ENCODE data around the gene FCN1. TPM values are rescaled to one million over a fixed set of nuclear protein-coding genes. Genes with fewer than 3 reads are reported as not detected.

The FCN1 gene
- total and polyA plus RNA-seq, 2 of the 8 experiments (the other 6 are each of a cell fraction or from before 2014, with no cell fraction given): not detected

GRCh38 chr9:134916161-134916665 is 1.5 kb downstream of the FCN1 start (continued):
- TF ChIP-seq, protein P1, sequence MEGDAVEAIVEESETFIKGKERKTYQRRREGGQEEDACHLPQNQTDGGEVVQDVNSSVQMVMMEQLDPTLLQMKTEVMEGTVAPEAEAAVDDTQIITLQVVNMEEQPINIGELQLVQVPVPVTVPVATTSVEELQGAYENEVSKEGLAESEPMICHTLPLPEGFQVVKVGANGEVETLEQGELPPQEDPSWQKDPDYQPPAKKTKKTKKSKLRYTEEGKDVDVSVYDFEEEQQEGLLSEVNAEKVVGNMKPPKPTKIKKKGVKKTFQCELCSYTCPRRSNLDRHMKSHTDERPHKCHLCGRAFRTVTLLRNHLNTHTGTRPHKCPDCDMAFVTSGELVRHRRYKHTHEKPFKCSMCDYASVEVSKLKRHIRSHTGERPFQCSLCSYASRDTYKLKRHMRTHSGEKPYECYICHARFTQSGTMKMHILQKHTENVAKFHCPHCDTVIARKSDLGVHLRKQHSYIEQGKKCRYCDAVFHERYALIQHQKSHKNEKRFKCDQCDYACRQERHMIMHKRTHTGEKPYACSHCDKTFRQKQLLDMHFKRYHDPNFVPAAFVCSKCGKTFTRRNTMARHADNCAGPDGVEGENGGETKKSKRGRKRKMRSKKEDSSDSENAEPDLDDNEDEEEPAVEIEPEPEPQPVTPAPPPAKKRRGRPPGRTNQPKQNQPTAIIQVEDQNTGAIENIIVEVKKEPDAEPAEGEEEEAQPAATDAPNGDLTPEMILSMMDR (IDR thresholded peaks at IDR 0.05; ENCODE audit: control extremely low read depth in 1 of 3, insufficient read depth in 1 of 3, low read depth in 1 of 3, low read length in 3 of 3): no peak
- TF ChIP-seq CBX8 (IDR thresholded peaks at IDR 0.05; ENCODE audit: borderline replicate concordance, low read depth, low read length): no peak
- TF ChIP-seq ASH2L (IDR thresholded peaks at IDR 0.05; ENCODE audit: low read length): no peak
- TF ChIP-seq ZNF274 (IDR thresholded peaks at IDR 0.05; ENCODE audit: borderline replicate concordance, extremely low read depth, low read length): no peak
- no peak for TF ChIP-seq SIX5 (IDR thresholded peaks at IDR 0.05; ENCODE audit: low read depth, low read length)

Measured in H1 (cell line).